Esophagus muscularis mucosa (tissue), 3 donors: ENCODE results near the gene CHST12.
A peak's percentile ranks its signal among the peaks of the same experiment; 100 is the strongest.

Source experiments
- POLR2A ChIP-seq: fragments of 450-650 bp; IDR thresholded peaks from one replicate; pipeline ENCODE4 v1.6.1; 2017; ENCODE audit warnings: antibody characterized with exemption, moderate library complexity, mild to moderate bottlenecking, low read depth
- POLR2AphosphoS5 ChIP-seq, 2 donors: sonication (generic); formaldehyde crosslinking; IDR thresholded peaks; one replicate each; pipeline ENCODE4 v1.6.1; 2017; ENCODE audit warnings: antibody characterized with exemption in 2 of 2
- TF ChIP-seq, protein P1 (sequence below), 3 experiments: fragments of 200-600 bp in 2 of 3; fragments of 450-650 bp in 1 of 3; sonication (generic) in 2 of 3; IDR thresholded peaks; one replicate each; pipeline ENCODE4 v1.5.1; 2017 to 2019; ENCODE audit warnings: antibody characterized with exemption in 3 of 3, mild to moderate bottlenecking in 2 of 3, moderate library complexity in 1 of 3

- TF ChIP-seq POLR2AphosphoS5 (IDR thresholded peaks at IDR 0.05) (peak in 1 of 2 donors; percentile 17), POLR2A (no peak)
- TF ChIP-seq, protein P1, sequence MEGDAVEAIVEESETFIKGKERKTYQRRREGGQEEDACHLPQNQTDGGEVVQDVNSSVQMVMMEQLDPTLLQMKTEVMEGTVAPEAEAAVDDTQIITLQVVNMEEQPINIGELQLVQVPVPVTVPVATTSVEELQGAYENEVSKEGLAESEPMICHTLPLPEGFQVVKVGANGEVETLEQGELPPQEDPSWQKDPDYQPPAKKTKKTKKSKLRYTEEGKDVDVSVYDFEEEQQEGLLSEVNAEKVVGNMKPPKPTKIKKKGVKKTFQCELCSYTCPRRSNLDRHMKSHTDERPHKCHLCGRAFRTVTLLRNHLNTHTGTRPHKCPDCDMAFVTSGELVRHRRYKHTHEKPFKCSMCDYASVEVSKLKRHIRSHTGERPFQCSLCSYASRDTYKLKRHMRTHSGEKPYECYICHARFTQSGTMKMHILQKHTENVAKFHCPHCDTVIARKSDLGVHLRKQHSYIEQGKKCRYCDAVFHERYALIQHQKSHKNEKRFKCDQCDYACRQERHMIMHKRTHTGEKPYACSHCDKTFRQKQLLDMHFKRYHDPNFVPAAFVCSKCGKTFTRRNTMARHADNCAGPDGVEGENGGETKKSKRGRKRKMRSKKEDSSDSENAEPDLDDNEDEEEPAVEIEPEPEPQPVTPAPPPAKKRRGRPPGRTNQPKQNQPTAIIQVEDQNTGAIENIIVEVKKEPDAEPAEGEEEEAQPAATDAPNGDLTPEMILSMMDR (IDR thresholded peaks at IDR 0.05) = no peak
Measured at GRCh38 chr7:2438186-2438585, 34.8 kb downstream of the CHST12 start.
